Prostate gland (tissue), 2 donors: ENCODE data around the gene CCPG1.

Experiments used
- POLR2AphosphoS5 ChIP-seq: sonication (generic); formaldehyde crosslinking; IDR thresholded peaks from one replicate; pipeline ENCODE4 v1.6.1; 2017; ENCODE audit warnings: antibody characterized with exemption
- TF ChIP-seq, protein P1 (sequence below), 4 experiments: fragments of 200-600 bp in 2 of 4; fragments of 450-650 bp in 2 of 4; sonication (generic) in 2 of 4; IDR thresholded peaks; 1 replicate in 3 of 4; 2 replicates in 1 of 4; pipeline ENCODE4 v1.5.1; 2016 to 2019; ENCODE audit warnings: antibody characterized with exemption in 4 of 4, mild to moderate bottlenecking in 2 of 4, moderate library complexity in 2 of 4

- TF ChIP-seq, protein P1, sequence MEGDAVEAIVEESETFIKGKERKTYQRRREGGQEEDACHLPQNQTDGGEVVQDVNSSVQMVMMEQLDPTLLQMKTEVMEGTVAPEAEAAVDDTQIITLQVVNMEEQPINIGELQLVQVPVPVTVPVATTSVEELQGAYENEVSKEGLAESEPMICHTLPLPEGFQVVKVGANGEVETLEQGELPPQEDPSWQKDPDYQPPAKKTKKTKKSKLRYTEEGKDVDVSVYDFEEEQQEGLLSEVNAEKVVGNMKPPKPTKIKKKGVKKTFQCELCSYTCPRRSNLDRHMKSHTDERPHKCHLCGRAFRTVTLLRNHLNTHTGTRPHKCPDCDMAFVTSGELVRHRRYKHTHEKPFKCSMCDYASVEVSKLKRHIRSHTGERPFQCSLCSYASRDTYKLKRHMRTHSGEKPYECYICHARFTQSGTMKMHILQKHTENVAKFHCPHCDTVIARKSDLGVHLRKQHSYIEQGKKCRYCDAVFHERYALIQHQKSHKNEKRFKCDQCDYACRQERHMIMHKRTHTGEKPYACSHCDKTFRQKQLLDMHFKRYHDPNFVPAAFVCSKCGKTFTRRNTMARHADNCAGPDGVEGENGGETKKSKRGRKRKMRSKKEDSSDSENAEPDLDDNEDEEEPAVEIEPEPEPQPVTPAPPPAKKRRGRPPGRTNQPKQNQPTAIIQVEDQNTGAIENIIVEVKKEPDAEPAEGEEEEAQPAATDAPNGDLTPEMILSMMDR (IDR thresholded peaks at IDR 0.05) = no peak
- no peak for TF ChIP-seq POLR2AphosphoS5
Measured at GRCh38 chr15:55327387-55327786, 80.8 kb downstream of the CCPG1 start.
